ENCODE results near the gene CRYBB1.
A peak's percentile ranks its signal among the peaks of the same experiment; 100 is the strongest.

CRYBB1 gene

DNA sequence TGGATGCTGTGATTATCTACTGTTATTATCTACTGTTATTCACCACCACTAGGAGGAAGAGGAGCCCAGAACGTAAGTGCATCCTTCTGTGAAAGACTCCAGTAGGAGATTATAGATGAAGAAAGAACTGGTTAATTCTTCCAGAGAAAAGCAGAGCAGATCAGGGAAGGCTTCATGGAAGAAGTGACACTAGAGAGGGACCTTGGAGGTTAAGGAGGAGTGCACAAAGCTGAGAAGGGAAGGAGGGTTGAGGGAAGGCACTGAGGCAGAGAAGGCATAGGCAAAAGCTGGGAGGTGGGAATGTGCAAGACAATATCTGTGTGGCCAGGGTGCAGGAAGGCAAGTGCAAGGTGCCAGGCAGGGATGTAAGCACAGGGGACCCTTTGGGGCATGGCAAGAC, 13.5 kb downstream of the CRYBB1 start:
- no peak for DNase-seq (ENCODE audit: low read depth)

DNA sequence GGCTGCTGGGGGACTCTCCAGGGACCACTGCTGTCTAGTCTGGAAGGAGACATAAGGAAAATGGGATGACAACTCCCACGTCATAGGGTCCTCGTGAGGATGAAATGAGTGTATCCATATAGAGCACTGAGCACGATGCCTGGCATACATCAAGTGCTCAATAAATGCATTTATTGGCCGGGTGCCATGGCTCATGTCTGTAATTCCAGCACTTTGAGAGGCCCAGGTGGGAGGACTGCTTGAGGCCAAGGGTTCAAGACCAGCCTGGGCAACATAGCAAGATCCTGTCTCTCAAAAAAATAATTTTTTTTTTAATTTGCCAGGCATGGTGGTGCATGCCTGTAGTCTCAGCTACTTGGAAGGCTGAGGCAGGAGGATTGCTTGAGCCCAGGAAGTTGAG, 15.7 kb downstream of the CRYBB1 start:
- DNase-seq (ENCODE audit: low read depth) = no peak

- DNase-seq (ENCODE audit: low read depth) = no peak
These were observed 16.1 kb downstream of the CRYBB1 start for GRCh38 chr22:26601726-26602125.

GRCh38 chr22:26599505-26599904, 18.3 kb downstream of the CRYBB1 start:
- no peak for DNase-seq (ENCODE audit: low read depth)

DNA sequence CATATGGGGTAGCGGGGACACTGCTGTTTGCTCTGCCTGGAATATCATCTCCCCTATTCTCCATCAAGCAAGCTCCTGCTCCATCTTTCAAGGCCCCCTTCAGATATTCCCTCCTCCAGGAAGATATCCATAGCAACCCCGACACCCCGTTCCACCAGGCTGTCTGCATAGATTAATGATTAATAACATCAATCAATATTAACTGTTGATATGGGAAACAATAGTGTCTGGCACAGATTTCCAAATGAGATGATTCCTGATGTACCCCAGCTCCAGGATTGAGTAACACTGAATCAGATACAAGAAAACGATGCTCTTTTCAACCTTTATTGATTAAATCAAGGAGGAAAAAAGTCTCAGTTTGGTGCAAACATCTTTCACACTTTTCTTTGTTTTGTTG, 20.3 kb downstream of the CRYBB1 start:
- DNase-seq (ENCODE audit: low read depth) = no peak

GRCh38 chr22:26597026-26597425, 20.8 kb downstream of the CRYBB1 start:
- no peak for DNase-seq (ENCODE audit: low read depth)

- DNase-seq (ENCODE audit: low read depth) = no peak
These were observed 24.1 kb downstream of the CRYBB1 start for GRCh38 chr22:26593763-26594162.

DNA sequence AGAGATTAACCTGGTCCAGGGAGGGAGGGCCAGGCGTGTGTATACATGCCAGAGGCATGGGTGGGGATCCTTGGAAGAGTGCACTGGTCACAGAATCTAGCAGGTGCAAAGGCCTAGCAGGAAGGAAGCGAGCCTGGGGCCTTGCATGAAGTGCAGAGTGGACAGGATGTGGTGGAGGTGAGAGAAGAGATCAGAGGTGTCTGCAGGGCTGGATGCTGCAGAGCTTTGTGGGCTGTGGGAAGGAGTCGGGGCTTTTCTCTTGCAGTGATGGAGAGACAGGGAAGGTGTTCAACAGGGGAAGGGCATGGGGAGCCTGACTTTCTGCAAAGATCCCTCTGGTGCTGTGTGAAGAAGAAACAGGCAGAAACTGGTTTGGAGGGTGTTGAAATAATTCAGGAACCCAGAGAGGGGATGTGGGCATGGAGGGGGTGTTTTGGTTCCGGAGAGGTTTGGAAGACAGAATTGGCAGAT, 25.4 kb downstream of the CRYBB1 start:
- DNase-seq (ENCODE audit: low read depth) = no peak

DNA sequence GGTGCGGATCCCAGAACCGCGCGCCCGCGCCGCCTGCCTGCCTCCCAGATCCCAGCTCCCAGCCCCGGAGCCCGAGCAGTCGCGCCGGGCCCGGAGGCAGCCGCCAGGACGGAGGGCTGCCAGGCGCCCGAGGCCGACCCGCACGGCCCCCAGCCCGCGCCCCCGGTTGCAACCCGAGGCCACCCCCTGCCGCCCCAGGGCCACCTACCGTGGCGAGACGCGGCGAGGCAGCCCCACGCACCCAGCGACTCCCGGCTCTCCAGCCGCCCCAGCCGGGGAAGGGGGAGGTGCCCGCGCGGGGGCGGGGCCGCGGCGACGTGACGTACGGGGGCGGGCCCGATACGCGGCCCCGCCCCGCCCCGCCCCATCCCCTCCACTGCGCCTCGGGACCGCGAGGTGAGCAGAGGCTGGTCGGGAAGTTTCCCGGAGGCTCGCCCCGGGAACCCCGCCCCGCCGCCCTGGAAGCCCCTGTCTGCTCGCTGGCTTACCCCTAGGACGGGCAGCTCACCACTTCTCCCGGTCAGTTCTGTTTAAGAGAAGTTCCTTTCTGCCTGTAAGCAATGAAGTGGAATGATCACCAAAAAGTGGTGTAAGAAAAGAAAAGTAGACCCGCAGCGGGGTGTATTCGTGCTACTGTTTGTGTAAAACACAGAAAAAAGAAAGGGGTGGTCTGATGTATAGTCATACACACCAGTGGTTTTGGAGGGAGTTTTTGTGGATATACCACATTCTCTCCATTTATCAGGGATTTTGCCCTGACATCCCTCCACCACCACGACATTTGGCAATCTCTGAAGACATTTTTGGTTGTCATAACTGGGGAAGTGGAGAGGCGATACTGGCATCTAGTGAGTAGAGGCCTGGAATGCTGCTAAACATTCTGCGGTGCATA, 27.7 kb downstream of the CRYBB1 start, which contains the start of gene TPST2:
TPST2 (minus strand) TSS at position 288 of the 892 bp plus-strand sequence. CDS start 48,502 bp downstream, outside the sequence.
- DNase-seq (ENCODE audit: low read depth) = peak; percentile 73

- no peak for DNase-seq (ENCODE audit: low read depth)
These were observed 28.4 kb downstream of the CRYBB1 start for GRCh38 chr22:26589367-26589844.

GRCh38 chr22:26588729-26589366, 29.0 kb downstream of the CRYBB1 start:
- DNase-seq (ENCODE audit: low read depth) = no peak

DNA sequence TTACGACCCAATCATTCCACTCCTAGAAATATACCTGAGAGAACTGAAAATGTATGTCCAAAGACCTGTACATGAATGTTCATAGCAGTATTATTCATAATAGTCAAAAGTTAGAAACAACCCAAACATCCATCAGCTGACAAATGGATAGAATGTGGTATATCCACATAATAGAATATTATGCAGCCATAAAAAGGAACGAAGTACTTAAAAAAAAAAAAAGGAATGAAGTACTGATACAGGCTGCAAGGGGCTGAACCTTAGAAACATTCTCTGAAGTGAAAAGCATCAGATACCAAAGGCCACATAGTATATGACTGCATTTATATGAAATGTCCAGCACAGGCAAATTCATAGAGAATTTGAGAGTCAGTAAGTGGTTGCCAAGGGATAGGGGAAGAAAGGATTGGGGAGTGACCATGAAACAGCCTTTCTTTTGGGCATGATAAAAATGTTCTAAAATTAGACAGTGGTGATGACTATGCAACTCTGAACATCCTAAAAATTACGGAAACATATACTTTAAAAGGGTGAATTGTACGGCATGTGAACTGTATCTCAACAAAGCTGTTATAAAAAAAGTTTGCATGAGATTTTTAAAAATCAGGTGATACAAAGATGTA, 29.7 kb downstream of the CRYBB1 start:
- DNase-seq (ENCODE audit: low read depth) = no peak

GRCh38 chr22:26586556-26587325, 31.1 kb downstream of the CRYBB1 start:
- no peak for DNase-seq (ENCODE audit: low read depth)

GRCh38 chr22:26585104-26585790, 32.6 kb downstream of the CRYBB1 start:
- DNase-seq (ENCODE audit: low read depth) = no peak

- no peak for DNase-seq (ENCODE audit: low read depth)
These were observed 33.8 kb downstream of the CRYBB1 start for GRCh38 chr22:26584010-26584409.

DNA sequence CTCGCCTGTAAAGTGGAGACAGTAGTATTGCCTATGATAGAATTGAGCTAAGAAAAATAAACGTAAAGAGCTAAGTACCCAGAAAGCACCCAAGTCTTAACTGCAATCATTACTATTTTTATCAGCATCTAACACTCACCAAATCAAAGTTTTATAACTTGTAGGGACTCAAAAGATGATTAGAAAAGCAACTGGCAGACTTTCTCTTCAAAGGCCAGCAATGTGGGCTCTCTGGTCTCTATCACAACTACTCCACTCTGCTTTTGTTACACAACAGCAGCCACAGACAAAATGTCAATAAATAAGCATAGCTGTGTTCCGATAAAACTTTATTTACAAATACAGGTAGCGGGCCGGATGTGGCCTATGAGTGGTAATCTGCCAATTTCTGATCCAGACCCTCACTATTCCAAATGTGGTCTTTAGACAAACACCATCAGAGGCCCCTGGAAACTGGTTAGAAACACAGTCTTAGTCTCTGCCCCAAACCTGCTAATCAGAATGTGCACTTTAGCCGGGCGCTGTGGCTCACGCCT, 36.1 kb downstream of the CRYBB1 start:
- DNase-seq (ENCODE audit: low read depth) = no peak

DNA sequence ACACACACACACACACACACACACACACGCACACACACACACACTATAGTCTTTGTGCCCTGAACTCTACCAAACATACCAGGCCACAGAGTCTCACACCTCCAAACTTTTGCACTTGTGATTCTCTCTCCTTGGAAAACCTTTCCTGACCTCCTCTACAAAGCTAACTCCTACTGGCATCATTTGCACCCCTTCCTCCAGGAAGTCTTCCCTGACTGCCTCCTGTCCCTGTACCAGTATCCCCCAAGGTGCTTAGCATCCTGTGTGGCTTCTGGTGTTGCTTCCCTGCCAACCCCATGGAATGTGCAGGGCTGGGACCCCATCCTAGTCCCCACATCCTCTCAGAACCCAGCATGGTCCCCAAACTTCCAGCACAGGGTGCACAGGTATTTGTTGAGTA, 36.8 kb downstream of the CRYBB1 start:
- DNase-seq (ENCODE audit: low read depth) = no peak

DNA sequence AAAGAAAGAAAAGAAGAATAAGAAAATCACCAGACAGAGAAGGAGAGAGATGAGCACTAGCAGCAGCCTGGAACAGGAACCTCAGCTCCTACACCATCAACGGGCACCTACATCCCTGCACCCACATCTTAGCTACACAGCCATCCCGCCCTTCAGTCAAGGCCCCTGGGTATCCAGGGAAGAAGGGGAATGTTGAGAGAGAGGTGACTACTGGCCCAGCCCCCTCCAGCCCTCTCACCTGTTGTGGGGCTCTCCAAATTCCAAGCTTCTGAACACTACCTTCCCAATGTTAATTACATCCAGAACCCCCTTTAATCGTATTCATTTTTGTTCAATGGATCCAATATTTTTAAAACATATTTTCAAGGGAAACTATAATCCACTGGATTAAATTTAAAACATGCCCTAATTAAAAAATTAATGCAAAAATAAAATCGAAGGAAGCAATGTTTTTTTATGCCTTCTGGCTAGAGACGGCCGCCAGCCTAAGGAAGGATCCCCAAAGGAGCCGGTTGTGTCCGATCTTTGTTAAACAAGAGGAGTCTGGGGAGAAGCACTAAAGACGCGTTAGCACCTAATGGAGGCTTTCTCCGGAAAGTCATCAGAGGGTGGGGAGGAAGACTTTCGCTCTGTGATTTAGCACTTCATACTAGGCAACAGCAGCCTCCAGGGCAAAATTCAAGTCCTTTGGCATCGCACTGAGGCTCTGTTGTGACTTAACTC, 37.4 kb downstream of the CRYBB1 start:
- DNase-seq (ENCODE audit: low read depth) = no peak

DNA sequence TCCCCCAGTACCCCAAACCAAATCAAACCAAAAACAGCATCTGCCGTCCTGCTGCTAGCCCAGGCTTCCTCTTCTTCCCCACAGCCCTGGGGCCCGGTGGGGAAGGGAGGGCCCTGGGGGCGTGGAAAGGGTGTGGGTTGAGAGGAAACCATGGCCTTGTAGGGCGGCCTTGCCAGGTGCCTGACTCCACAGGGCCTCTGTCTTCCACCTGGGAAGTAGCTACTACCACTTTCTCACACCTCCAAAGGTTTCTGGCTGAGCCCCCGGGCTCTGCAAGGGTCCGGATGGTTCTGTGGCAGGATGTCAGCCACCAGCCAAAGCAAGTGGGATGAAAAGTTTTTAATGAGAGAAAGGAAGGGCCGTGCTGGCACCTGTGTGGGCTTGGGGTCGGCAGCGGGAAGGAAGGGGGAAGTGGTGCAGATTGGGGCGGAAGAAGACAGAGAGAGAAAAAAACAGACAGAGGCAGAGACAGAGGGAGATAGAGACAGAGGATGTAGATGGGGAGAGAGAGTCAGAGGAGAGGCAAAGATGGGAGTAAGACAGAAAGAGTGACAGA, 38.4 kb downstream of the CRYBB1 start:
- DNase-seq (ENCODE audit: low read depth) = peak; percentile 19

DNA sequence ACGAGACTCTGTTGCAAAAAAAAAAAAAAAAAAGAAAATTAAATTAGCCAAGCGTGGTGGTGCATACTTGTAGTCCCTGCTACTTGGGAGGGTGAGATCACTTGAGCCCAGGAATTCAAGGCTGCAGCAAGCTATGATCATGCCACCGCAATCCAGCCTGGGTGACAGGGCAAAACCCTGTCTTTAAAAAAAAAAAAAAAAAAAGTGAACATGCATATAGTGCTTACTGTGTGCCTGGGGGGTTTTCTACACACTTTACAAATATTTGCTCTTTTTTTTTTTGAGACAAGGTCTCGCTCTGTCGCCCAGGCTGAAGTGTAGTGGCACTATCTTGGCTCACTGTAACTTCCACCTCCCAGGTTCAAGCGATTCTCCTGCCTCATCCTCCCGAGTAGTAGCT, 40.7 kb downstream of the CRYBB1 start:
- no peak for DNase-seq (ENCODE audit: low read depth)
